Hepatocyte (in vitro differentiated cells): ENCODE measurements around the gene DRD3. TPM values are rescaled to one million over a fixed set of nuclear protein-coding genes. Genes with fewer than 3 reads are reported as not detected.

Experiments used
- DNase-seq: peaks from one replicate; pipeline ENCODE4 v3.0.0-alpha.2; 2016; ENCODE audit warnings: low spot score
- H2AFZ ChIP-seq: fragments of 200-600 bp; sonication (generic); 2 replicates; pipeline ENCODE4 v1.6.0; 2016; ENCODE audit warnings: antibody characterized with exemption, mild to moderate bottlenecking
- H3K27ac ChIP-seq: fragments of 200-600 bp; sonication (generic); 2 replicates; pipeline ENCODE4 v1.5.1; 2016; ENCODE audit warnings: mild to moderate bottlenecking
- H3K27me3 ChIP-seq: fragments of 200-600 bp; sonication (generic); 2 replicates; pipeline ENCODE4 v1.6.1; 2016
- H3K36me3 ChIP-seq: fragments of 200-600 bp; sonication (generic); replicated peaks from 2 replicates; pipeline ENCODE4 v1.5.1; 2016; ENCODE audit warnings: low read depth; ENCODE audit not compliant: insufficient read depth
- H3K4me1 ChIP-seq: fragments of 200-600 bp; sonication (generic); 2 replicates; pipeline ENCODE4 v1.5.1; 2016; ENCODE audit warnings: mild to moderate bottlenecking, moderate library complexity; ENCODE audit not compliant: insufficient read depth
- H3K4me2 ChIP-seq: fragments of 200-600 bp; sonication (generic); 2 replicates; pipeline ENCODE4 v1.6.0; 2016
- H3K4me3 ChIP-seq: fragments of 200-600 bp; sonication (generic); 2 replicates; pipeline ENCODE4 v1.5.1; 2016; ENCODE audit warnings: mild to moderate bottlenecking
- H3K79me2 ChIP-seq: fragments of 200-600 bp; sonication (generic); 2 replicates; pipeline ENCODE4 v1.6.0; 2017; ENCODE audit warnings: mild to moderate bottlenecking
- H3K9me2 ChIP-seq: fragments of 200-600 bp; sonication (generic); replicated peaks from 2 replicates; pipeline ENCODE4 v1.6.0; 2017; ENCODE audit warnings: mild to moderate bottlenecking; ENCODE audit not compliant: insufficient read depth
- H3K9me3 ChIP-seq: fragments of 200-600 bp; sonication (generic); 2 replicates; pipeline ENCODE4 v1.5.1; 2016; ENCODE audit warnings: low read depth, mild to moderate bottlenecking
- H4K20me1 ChIP-seq: fragments of 200-600 bp; sonication (generic); 2 replicates; pipeline ENCODE4 v1.6.0; 2016; ENCODE audit warnings: mild to moderate bottlenecking; ENCODE audit not compliant: insufficient read depth, poor library complexity, severe bottlenecking
- EZH2 ChIP-seq: fragments of 200-600 bp; sonication (generic); IDR thresholded peaks from 2 replicates; pipeline ENCODE4 v1.6.1; 2016; ENCODE audit warnings: antibody characterized with exemption, mild to moderate bottlenecking, borderline replicate concordance
- EZH2phosphoT487 ChIP-seq: fragments of 200-600 bp; sonication (generic); IDR thresholded peaks from one replicate; pipeline ENCODE4 v1.6.1; 2018; ENCODE audit warnings: antibody characterized with exemption, mild to moderate bottlenecking, low read depth, moderate library complexity; ENCODE audit not compliant: unreplicated experiment, severe bottlenecking
- WGBS: methylation state at CpG from one replicate; pipeline ENCODE4 v1.1.6; 2016; ENCODE audit warnings: low lambda C conversion rate; ENCODE audit errors: missing lambda C conversion rate; 5-methylcytosine and 5-hydroxymethylcytosine counted together
- polyA plus RNA-seq: library from polyadenylated mRNA; unstranded; fragments of >200 nt; fragmentation: Nextera tagmentation; extraction: Ambion mirVana; gene quantifications from 2 replicates; pipeline ENCODE4 v1.2.1, GENCODE V29; 2016
- total RNA-seq: library from RNA; depleted of rRNA; stranded (reverse); fragments of >200 nt; gene quantifications from 2 replicates; pipeline ENCODE4 v1.2.3, GENCODE V29; 2014
- TF ChIP-seq, protein P1 (sequence below): fragments of 200-600 bp; sonication (generic); IDR thresholded peaks from 2 replicates; pipeline ENCODE4 v1.5.1; 2016; ENCODE audit warnings: antibody characterized with exemption, mild to moderate bottlenecking; ENCODE audit not compliant: poor library complexity

Gene DRD3
- total and polyA plus RNA-seq, 2 experiments from 2014 or later = not detected

DNA sequence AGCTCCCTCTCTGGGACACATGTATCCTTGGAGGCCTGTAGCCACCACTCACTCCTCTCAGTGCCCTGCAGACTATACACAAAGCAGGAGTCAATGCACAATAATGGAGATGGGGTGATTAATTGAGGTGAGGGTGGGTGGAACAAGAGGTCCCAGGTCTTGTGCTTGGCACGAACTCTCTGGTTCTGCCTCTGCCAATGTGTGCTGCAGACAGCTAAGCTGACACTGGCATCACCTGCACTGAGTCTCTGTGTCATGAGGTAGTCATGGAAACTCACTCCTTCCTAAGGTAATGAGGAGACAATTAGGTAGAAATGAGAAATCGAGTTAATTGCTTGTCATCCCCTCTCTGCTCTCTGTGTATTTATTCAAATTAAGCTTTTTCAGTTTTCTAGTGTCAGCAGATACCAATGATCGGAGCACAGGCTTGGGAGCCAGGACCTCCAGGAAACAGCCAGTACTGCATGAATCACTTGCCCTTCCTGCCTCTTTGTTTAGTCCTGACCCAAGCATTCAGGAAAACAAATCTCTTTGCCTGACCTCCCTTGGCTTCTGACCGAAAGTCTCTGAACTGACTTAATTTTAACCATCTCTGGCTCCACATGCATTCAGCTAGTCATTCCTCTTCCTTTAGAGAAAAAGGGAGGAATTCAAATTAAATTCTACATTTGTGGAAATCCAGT is 56.7 kb downstream of the DRD3 start:
- Histone ChIP-seq H3K4me2 (no peak overlapping the region), H3K79me2 (no peaks in the 10 kb centered on the region), H3K27ac (no peak overlapping the region), H3K4me3 (no peak overlapping the region), H3K9me2 (no peaks in the 10 kb centered on the region), H4K20me1 (no peaks in the 10 kb centered on the region), H3K4me1 (peaks cover 7% of the 10 kb centered on the region), H3K9me3 (no peaks in the 10 kb centered on the region), H3K36me3 (no peaks in the 10 kb centered on the region), H3K27me3 (no peaks in the 10 kb centered on the region), H2AFZ (no peak overlapping the region)
- WGBS = 83% methylated on average over 4 of the region's 4 CpGs
- DNase-seq = no peak
- TF ChIP-seq EZH2 = no peak
- no peak for TF ChIP-seq EZH2phosphoT487
- TF ChIP-seq, protein P1, sequence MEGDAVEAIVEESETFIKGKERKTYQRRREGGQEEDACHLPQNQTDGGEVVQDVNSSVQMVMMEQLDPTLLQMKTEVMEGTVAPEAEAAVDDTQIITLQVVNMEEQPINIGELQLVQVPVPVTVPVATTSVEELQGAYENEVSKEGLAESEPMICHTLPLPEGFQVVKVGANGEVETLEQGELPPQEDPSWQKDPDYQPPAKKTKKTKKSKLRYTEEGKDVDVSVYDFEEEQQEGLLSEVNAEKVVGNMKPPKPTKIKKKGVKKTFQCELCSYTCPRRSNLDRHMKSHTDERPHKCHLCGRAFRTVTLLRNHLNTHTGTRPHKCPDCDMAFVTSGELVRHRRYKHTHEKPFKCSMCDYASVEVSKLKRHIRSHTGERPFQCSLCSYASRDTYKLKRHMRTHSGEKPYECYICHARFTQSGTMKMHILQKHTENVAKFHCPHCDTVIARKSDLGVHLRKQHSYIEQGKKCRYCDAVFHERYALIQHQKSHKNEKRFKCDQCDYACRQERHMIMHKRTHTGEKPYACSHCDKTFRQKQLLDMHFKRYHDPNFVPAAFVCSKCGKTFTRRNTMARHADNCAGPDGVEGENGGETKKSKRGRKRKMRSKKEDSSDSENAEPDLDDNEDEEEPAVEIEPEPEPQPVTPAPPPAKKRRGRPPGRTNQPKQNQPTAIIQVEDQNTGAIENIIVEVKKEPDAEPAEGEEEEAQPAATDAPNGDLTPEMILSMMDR = no peak

DNA sequence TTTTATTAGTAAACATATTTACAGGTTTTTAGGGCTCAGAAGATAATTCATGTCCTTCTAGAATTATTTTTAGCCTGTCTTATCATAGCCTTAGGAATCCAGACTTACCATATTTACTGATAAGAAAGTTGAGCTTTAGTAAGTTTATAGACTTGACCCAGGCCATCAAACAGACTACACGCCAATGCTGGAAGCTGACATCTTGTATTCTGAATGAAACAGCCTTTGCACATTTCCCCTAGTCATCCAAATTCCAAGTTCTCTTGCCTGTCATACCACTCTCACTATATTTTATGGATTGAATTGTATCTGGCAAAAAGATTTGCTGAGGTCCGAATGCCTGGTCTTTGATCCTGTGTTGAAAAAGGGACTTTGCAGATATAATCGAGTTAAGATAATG is 58.6 kb downstream of the DRD3 start:
- H3K36me3 ChIP-seq = no peaks in the 10 kb centered on the region
- H3K9me2 ChIP-seq = no peaks in the 10 kb centered on the region
- H4K20me1 ChIP-seq = no peaks in the 10 kb centered on the region
- WGBS = 48% methylated on average over 3 of the region's 3 CpGs
- no peak overlapping the region for H3K4me2 ChIP-seq
- TF ChIP-seq, protein P1 = no peak
- TF ChIP-seq EZH2phosphoT487 = no peak
- TF ChIP-seq EZH2 = no peak
- peaks cover 7% of the 10 kb centered on the region for H3K4me1 ChIP-seq
- DNase-seq = no peak
- no peaks in the 10 kb centered on the region for H3K9me3 ChIP-seq
- H3K79me2 ChIP-seq = no peaks in the 10 kb centered on the region
- no peak overlapping the region for H3K4me3 ChIP-seq
- no peak overlapping the region for H2AFZ ChIP-seq
- no peak overlapping the region for H3K27ac ChIP-seq
- no peaks in the 10 kb centered on the region for H3K27me3 ChIP-seq

DNA sequence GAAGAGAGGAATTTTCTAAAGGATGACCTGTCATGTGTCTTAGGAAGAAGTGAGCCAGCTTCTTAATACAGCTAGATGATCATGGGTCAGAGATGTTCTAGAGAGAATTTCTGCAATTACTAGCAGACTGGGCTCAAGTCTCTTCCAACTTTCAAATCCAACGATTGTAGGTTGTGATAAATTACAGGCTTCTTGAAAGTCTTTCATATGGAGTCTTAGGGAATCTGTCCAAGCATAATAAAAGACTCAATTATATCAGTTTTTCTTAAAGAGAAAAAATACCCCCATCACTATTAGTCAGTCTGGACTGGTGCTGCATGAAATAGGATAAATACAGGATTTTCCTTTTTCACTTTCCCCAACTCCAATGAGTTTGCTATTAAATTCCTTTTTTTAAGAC is 59.1 kb downstream of the DRD3 start:
- no peak overlapping the region for H3K4me3 ChIP-seq
- no peak overlapping the region for H3K27ac ChIP-seq
- no peak for DNase-seq
- H4K20me1 ChIP-seq = no peaks in the 10 kb centered on the region
- 65% methylated on average over 1 of the region's 1 CpG for WGBS
- no peaks in the 10 kb centered on the region for H3K9me2 ChIP-seq
- no peaks in the 10 kb centered on the region for H3K79me2 ChIP-seq
- no peaks in the 10 kb centered on the region for H3K27me3 ChIP-seq
- H2AFZ ChIP-seq = no peak overlapping the region
- TF ChIP-seq EZH2 (no peak), EZH2phosphoT487 (no peak)
- TF ChIP-seq, protein P1 = no peak
- H3K4me2 ChIP-seq = no peak overlapping the region
- H3K36me3 ChIP-seq = no peaks in the 10 kb centered on the region
- H3K9me3 ChIP-seq = no peaks in the 10 kb centered on the region
- peaks cover 7% of the 10 kb centered on the region for H3K4me1 ChIP-seq
